WERI-Rb-1 (cell line): ENCODE measurements around the gene MYO1F.

Source experiments
- DNase-seq: peaks from one replicate; pipeline ENCODE4 v3.0.0-alpha.2; 2020
- H3K27ac ChIP-seq: fragments of 250-450 bp; sonication (Bioruptor Pico); 2 replicates; pipeline ENCODE4 v1.5.1; 2020; ENCODE audit warnings: mild to moderate bottlenecking, moderate library complexity
- H3K27me3 ChIP-seq: fragments of 250-450 bp; sonication (Bioruptor Pico); 2 replicates; pipeline ENCODE4 v1.5.1; 2021; ENCODE audit warnings: mild to moderate bottlenecking, low read depth, moderate library complexity; ENCODE audit not compliant: insufficient read depth, severe bottlenecking
- H3K36me3 ChIP-seq: fragments of 250-450 bp; sonication (Bioruptor Pico); 2 replicates; pipeline ENCODE4 v1.5.1; 2020; ENCODE audit warnings: mild to moderate bottlenecking, moderate library complexity
- H3K4me3 ChIP-seq: 2 replicates; pipeline ENCODE4 v1.5.1; 2011; ENCODE audit warnings: low read depth, mild to moderate bottlenecking, control low read depth, low read length
- H3K9me3 ChIP-seq: fragments of 250-450 bp; sonication (Bioruptor Pico); 2 replicates; pipeline ENCODE4 v1.5.1; 2021; ENCODE audit warnings: mild to moderate bottlenecking, moderate library complexity; ENCODE audit not compliant: severe bottlenecking
- TF ChIP-seq, protein P1 (sequence below): IDR thresholded peaks from 2 replicates; pipeline ENCODE4 v1.5.1; 2011; ENCODE audit warnings: low read depth, mild to moderate bottlenecking, control low read depth, inconsistent platforms, low read length

MYO1F gene

DNA sequence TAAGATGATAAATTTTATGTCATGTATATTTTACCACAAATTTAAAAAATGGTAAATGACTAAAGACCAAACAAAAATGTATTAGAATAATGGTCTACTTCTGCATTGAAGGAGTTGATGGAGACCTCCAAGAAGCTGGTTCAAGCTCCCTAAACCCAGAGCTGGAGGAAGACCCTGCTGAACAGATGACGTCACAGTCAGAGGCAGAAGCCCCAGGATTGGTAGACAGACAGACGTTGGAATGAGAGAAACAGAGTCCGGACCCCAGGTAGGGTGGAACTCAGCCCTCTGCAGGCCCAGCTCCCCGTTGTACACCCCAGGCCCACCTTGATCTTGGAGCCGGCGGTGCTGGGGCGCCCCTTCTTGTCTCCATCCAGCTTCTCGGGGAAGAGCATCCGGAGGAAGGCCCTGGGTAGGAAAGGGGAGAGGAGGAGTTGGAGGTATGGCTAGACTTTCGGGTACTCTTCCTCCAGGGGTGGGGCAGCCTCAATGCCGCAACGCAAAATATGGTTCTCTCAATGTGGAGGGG, 37.6 kb downstream of the MYO1F start:
- no peaks in the 10 kb centered on the region for H3K36me3 ChIP-seq
- no peaks in the 10 kb centered on the region for H3K27me3 ChIP-seq
- H3K9me3 ChIP-seq: no peaks in the 10 kb centered on the region
- no peak overlapping the region for H3K27ac ChIP-seq
- no peak for DNase-seq
- TF ChIP-seq, protein P1, sequence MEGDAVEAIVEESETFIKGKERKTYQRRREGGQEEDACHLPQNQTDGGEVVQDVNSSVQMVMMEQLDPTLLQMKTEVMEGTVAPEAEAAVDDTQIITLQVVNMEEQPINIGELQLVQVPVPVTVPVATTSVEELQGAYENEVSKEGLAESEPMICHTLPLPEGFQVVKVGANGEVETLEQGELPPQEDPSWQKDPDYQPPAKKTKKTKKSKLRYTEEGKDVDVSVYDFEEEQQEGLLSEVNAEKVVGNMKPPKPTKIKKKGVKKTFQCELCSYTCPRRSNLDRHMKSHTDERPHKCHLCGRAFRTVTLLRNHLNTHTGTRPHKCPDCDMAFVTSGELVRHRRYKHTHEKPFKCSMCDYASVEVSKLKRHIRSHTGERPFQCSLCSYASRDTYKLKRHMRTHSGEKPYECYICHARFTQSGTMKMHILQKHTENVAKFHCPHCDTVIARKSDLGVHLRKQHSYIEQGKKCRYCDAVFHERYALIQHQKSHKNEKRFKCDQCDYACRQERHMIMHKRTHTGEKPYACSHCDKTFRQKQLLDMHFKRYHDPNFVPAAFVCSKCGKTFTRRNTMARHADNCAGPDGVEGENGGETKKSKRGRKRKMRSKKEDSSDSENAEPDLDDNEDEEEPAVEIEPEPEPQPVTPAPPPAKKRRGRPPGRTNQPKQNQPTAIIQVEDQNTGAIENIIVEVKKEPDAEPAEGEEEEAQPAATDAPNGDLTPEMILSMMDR: no peak
- H3K4me3 ChIP-seq: no peak overlapping the region

DNA sequence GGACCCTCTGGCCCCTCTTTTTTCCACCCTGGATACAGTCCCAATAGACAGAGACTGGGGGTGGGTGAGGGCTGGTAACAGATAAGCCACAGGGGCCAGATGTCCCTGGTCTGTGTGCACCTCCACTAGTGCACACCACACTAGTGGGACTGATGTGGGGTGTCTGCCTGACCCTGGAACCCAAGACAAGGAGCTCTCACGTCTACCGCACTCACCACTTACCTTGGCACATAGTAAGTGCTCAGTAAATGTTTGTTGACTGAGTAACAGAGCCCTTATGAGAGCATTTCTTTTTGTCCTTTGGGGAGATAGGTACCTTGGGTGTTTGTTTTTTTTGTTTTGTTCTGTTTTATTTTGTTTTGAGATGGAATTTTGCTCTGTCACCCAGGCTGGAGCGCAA, 40.1 kb downstream of the MYO1F start:
- Histone ChIP-seq H3K4me3 (no peak overlapping the region), H3K27ac (no peak overlapping the region), H3K27me3 (no peaks in the 10 kb centered on the region), H3K36me3 (no peaks in the 10 kb centered on the region), H3K9me3 (no peaks in the 10 kb centered on the region)
- TF ChIP-seq, protein P1: no peak
- no peak for DNase-seq

DNA sequence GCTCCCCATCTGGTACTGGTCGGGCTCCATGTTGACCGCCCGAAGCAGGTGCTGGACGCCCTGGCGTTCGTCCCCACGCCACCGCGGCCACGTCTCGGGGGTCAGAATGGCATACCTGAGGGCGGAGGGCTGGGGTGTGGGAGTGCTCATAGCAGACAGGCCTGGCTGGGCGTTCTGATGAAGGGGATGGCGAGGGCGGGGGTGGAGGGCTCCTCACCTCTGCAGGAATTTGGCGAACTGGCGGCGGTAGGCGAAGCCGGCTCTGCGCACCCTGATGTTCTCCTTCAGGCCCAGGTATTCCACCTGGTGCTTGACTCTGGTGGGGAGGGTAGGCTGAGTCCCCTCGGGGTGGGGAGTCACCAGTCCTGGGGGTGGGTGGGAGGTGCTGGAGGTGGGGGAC, 41.0 kb downstream of the MYO1F start:
- Histone ChIP-seq H3K4me3 (no peak overlapping the region), H3K27me3 (no peaks in the 10 kb centered on the region), H3K36me3 (no peaks in the 10 kb centered on the region), H3K27ac (no peak overlapping the region), H3K9me3 (no peaks in the 10 kb centered on the region)
- TF ChIP-seq, protein P1: no peak
- no peak for DNase-seq

DNA sequence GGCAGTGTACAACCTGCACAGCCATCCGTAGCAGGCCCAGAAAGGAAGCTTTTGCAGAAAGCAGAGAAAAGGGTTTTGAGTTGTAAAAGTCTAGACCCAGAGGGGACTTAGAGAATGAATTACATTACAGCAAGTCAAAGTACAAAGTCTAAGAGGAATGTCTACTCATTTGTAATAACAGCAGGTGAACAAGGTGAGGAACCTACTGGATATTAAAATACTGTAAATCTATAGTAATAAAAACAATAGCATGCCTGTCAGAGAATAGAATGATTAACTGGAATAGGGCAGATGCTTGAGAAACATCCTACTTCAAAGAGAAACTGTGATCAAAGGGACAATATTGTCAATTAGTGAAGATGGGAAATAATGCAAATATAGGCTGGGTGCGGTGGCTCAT, 45.0 kb downstream of the MYO1F start:
- no peak for DNase-seq
- Histone ChIP-seq H3K27me3 (no peaks in the 10 kb centered on the region), H3K9me3 (no peaks in the 10 kb centered on the region), H3K27ac (no peak overlapping the region), H3K36me3 (no peaks in the 10 kb centered on the region), H3K4me3 (no peak overlapping the region)
- TF ChIP-seq, protein P1: no peak

DNA sequence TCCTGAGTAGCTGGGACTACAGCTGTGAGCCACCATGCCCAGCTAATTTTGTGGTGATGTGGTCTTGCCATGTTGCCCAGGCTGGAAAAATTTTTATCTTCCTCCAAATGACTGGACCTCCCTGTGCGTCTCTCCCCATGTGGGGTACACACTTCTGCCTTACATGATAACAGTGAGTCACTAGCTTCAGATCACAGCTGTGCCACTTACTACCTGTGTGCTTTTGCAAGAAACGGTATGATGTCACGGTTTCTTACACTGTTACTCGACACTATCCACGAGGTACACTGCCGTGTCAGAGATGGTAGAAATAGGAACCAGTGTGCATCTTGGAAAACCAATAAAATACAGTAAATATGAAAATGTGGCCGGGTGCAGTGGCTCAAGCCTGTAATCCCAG, 45.8 kb downstream of the MYO1F start:
- Histone ChIP-seq H3K4me3 (no peak overlapping the region), H3K27me3 (no peaks in the 10 kb centered on the region), H3K27ac (no peak overlapping the region), H3K36me3 (no peaks in the 10 kb centered on the region), H3K9me3 (no peaks in the 10 kb centered on the region)
- DNase-seq: no peak
- TF ChIP-seq, protein P1: no peak

DNA sequence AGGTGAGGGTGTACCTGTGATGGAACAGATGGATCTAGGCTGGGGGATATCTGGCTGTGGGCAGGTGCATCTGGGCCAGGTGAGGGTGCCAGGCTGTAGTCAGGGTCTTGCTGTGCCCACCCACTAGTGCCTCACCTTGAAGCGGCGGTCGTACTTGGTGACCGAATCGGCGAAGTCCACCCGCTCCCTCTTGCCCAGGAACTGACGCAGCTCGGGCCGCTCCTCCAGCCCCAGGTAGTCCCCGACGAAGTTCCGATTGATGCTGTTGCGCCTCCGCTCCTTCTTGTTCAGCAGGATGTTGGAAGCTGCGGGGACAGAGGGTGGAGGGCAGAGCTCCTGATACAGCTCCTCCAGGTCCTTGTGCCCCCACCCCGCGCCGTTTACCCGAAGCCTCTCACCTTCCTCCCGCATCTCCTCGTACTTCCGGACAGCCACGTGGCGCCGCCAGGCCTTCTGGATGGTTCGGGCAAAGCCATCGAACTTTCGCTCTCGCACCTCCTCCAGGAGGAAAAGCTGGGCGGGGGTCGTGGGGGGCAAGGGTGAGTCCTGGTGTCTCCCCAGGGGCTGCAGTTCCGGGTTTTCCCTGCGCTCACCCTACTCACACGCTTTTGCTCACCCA, 47.1 kb downstream of the MYO1F start:
- no peaks in the 10 kb centered on the region for H3K27me3 ChIP-seq
- TF ChIP-seq, protein P1: no peak

More for the DNA sequence above, 47.1 kb downstream of the MYO1F start:
- Histone ChIP-seq H3K36me3 (no peaks in the 10 kb centered on the region), H3K27ac (no peak overlapping the region), H3K9me3 (no peaks in the 10 kb centered on the region), H3K4me3 (no peak overlapping the region)
- DNase-seq: no peak
